ENCODE results near the gene SLC9A8.

The SLC9A8 gene

GRCh38 chr20:49909499-49910339 is 97.1 kb downstream of the SLC9A8 start:
- FAIRE-seq (no peak), DNase-seq (ENCODE audit: insufficient read length, low spot score) (no peak)
- TF ChIP-seq, protein P1, sequence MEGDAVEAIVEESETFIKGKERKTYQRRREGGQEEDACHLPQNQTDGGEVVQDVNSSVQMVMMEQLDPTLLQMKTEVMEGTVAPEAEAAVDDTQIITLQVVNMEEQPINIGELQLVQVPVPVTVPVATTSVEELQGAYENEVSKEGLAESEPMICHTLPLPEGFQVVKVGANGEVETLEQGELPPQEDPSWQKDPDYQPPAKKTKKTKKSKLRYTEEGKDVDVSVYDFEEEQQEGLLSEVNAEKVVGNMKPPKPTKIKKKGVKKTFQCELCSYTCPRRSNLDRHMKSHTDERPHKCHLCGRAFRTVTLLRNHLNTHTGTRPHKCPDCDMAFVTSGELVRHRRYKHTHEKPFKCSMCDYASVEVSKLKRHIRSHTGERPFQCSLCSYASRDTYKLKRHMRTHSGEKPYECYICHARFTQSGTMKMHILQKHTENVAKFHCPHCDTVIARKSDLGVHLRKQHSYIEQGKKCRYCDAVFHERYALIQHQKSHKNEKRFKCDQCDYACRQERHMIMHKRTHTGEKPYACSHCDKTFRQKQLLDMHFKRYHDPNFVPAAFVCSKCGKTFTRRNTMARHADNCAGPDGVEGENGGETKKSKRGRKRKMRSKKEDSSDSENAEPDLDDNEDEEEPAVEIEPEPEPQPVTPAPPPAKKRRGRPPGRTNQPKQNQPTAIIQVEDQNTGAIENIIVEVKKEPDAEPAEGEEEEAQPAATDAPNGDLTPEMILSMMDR (IDR thresholded peaks at IDR 0.05; ENCODE audit: insufficient read depth, missing control alignments): peak; percentile 26

DNA sequence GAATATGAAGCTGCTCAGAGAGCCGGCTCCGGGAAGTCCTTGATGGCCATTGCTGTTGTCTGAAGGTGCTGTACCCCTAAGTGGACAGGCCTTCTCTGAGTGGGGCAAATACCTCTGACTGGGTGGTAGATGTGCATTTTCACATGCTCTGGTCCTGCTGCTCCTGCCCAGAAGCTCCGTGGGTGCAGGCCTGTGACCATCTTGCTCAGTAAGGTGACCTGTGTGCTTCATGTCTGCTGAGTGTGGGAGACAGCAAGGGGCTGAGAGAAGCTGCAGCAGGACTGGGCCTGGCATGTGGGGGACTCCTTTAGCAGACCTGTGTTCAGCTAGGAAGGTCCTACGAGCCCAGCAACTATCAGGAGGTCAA is 97.7 kb downstream of the SLC9A8 start:
- FAIRE-seq (no peak), DNase-seq (ENCODE audit: insufficient read length, low spot score) (no peak)
- TF ChIP-seq, protein P1 (IDR thresholded peaks at IDR 0.05; ENCODE audit: insufficient read depth, missing control alignments): no peak

GRCh38 chr20:49913399-49914047 is 100.9 kb downstream of the SLC9A8 start:
- TF ChIP-seq, protein P1 (IDR thresholded peaks at IDR 0.05; ENCODE audit: insufficient read depth, missing control alignments): no peak
- DNase-seq (ENCODE audit: insufficient read length, low spot score) (no peak), FAIRE-seq (no peak)

GRCh38 chr20:49914310-49915117 is 101.9 kb downstream of the SLC9A8 start:
- DNase-seq (ENCODE audit: insufficient read length, low spot score) (no peak), FAIRE-seq (no peak)
- TF ChIP-seq, protein P1 (IDR thresholded peaks at IDR 0.05; ENCODE audit: insufficient read depth, missing control alignments): no peak

DNA sequence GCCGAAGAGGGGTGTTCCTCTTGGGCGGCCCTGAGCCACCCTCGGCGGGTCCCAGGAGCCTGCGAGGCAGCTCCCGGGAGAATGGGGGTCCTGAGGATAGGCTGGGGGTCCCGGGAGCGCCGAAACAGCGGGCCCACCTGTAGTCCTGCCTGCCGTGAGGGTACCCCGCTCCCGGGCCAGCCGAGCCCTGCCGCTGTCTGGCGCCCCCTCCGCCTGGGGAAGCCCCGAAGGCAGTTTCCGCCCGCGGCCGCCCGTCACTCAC is 102.4 kb downstream of the SLC9A8 start:
- DNase-seq (ENCODE audit: insufficient read length, low spot score) (no peak), FAIRE-seq (no peak)
- TF ChIP-seq, protein P1 (IDR thresholded peaks at IDR 0.05; ENCODE audit: insufficient read depth, missing control alignments): no peak

DNA sequence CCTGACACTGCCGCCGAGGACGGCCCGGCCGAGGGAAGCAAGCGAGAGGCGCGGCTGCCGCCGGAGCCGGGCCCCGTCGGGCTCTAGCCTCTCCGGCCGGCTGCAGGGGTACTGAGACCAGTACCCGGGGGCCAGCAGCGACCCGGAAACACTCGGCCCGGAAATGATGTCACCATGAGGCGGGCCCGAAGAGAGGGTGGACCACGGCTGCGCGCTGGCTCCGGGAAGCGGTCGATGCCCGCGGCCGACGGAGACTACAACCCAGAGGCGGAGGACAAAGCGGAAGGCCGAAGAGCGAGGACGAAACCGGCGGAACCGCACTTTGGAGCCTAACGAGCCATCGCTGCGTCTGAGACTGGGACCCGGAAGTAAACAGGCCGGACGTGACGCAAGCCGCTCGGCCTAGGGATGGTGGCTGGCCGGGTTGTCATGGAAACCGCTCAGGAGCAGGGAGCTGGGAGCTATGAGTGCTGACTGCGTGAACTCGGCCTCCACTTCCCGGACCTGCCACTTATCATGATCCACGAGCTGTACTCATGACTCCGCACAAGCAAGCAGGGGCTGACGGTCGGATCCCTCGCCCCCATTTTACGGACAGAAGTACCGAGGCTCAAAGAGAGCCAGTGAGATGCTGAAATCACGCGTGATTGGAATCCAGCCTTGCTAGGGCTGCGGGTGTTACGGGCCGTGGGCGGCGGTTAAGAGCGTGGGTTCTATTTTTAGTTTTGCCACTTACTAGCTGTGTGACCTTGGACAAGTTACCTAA is 102.9 kb downstream of the SLC9A8 start, which contains the start of gene SPATA2:
SPATA2 (minus strand) TSS at position 150 of the 766 bp plus-strand sequence. CDS start 7,039 bp downstream, outside the sequence.
- no peak for FAIRE-seq
- peak; percentile 85 for DNase-seq (ENCODE audit: insufficient read length, low spot score)

More for the DNA sequence above, 102.9 kb downstream of the SLC9A8 start, which contains the start of gene SPATA2:
- TF ChIP-seq, protein P1 (IDR thresholded peaks at IDR 0.05; ENCODE audit: insufficient read depth, missing control alignments): no peak

All from D721Med (cell line).